Testis (tissue), 3 donors: Measurements from ENCODE around the gene HNRNPA3. TPM values are rescaled to one million over a fixed set of nuclear protein-coding genes. Genes with fewer than 3 reads are reported as not detected.

ENCODE experiments used
- DNase-seq: peaks from one replicate; pipeline ENCODE4 v3.0.0-alpha.2; 2019
- H3K27ac ChIP-seq, 2 donors: fragments of 200-600 bp; sonication (generic); one replicate each; pipeline ENCODE4 v1.5.1; 2019
- H3K27me3 ChIP-seq: fragments of 200-600 bp; sonication (generic); one replicate; pipeline ENCODE4 v1.5.1; 2019
- H3K36me3 ChIP-seq: fragments of 200-600 bp; sonication (generic); one replicate; pipeline ENCODE4 v1.5.1; 2017; ENCODE audit warnings: low read depth; ENCODE audit errors: missing control alignments
- H3K4me1 ChIP-seq: fragments of 200-600 bp; sonication (generic); one replicate; pipeline ENCODE4 v1.5.1; 2019
- H3K4me3 ChIP-seq, 2 donors: fragments of 200-600 bp; sonication (generic); one replicate each; pipeline ENCODE4 v1.5.1; 2017 to 2019
- H3K9me3 ChIP-seq: fragments of 200-600 bp; sonication (generic); one replicate; pipeline ENCODE4 v1.5.1; 2017
- CTCF ChIP-seq, 3 experiments: fragments of 450-650 bp in 2 of 3; fragments of 200-600 bp in 1 of 3; sonication (generic) in 1 of 3; IDR thresholded peaks; one replicate each; pipeline ENCODE4 v1.5.1; 2016 to 2019; ENCODE audit warnings: antibody characterized with exemption in 3 of 3, mild to moderate bottlenecking in 2 of 3, moderate library complexity in 1 of 3
- POLR2A ChIP-seq: fragments of 450-650 bp; IDR thresholded peaks from one replicate; pipeline ENCODE4 v1.6.1; 2017; ENCODE audit warnings: antibody characterized with exemption, mild to moderate bottlenecking, moderate library complexity
- WGBS, 2 donors: methylation state at CpG; one replicate each; pipeline ENCODE4 v1.1.5; 2018; 5-methylcytosine and 5-hydroxymethylcytosine counted together
- intact Hi-C: fragments of 100-400 bp; cut with DNase I; formaldehyde crosslinking; loops from one replicate; pipeline ENCODE4 v1.15.1; 2023; ENCODE audit warnings: low total_unique reads
- polyA plus RNA-seq: library from polyadenylated mRNA; stranded (reverse); fragments of 350-450 nt; fragmentation: Illumina TruSeq; extraction: RNeasy Lipid Tissue Mini Kit (QIAGEN cat#74804); gene quantifications from one replicate; pipeline ENCODE4 v1.2.3, GENCODE V29; 2014; ENCODE audit warnings: low read depth, low replicate concordance; ENCODE audit not compliant: insufficient read depth
- total RNA-seq, 2 donors: library from RNA; depleted of rRNA; stranded (reverse); fragments of >200 nt; gene quantifications; one replicate each; pipeline ENCODE4 v1.2.3, GENCODE V29; 2016

The HNRNPA3 gene
- total and polyA plus RNA-seq, 3 donors from 2014 or later = 81.3 to 284 (median 103) TPM

GRCh38 chr2:177165721-177166711 lies 46.6 kb upstream of the HNRNPA3 start:
- intact Hi-C loops = loop anchor here (10.0 kb wide), 4 partner anchors 99 to 439 kb away; partner anchors contain the start of gene NFE2L2
- Histone ChIP-seq H3K4me3 (peak overlapping the region in 1 of 2 donors; percentile 32), H3K27me3 (no peaks in the 10 kb centered on the region), H3K27ac (peak overlapping the region; percentile 93 to 95), H3K9me3 (no peaks in the 10 kb centered on the region), H3K4me1 (peaks cover 25% of the 10 kb centered on the region), H3K36me3 (no peaks in the 10 kb centered on the region)
- TF ChIP-seq CTCF (IDR thresholded peaks at IDR 0.05) (no peak), POLR2A (no peak)
- WGBS, 2 donors = 19 to 20% methylated on average over 8 of the region's 8 CpGs
- DNase-seq = peak; percentile 50

- no peak for TF ChIP-seq CTCF (IDR thresholded peaks at IDR 0.05)
- no peak for TF ChIP-seq POLR2A
- H3K4me3 ChIP-seq = no peak overlapping the region
- no peaks in the 10 kb centered on the region for H3K27me3 ChIP-seq
- no peaks in the 10 kb centered on the region for H3K36me3 ChIP-seq
- 77 to 81% methylated on average over 7 of the region's 7 CpGs for WGBS, 2 donors
- intact Hi-C loops = loop anchor here (10.0 kb wide), 4 partner anchors 95 to 435 kb away; partner anchors contain the start of gene NFE2L2
- H3K27ac ChIP-seq = peak overlapping the region; percentile 21 to 75
- DNase-seq = no peak
- H3K9me3 ChIP-seq = no peaks in the 10 kb centered on the region
- peaks cover 29% of the 10 kb centered on the region for H3K4me1 ChIP-seq
These were observed 42.6 kb upstream of the HNRNPA3 start for GRCh38 chr2:177169810-177170514.

- Histone ChIP-seq H3K4me3 (no peak overlapping the region), H3K4me1 (peaks cover 17% of the 10 kb centered on the region), H3K27me3 (no peaks in the 10 kb centered on the region), H3K9me3 (no peaks in the 10 kb centered on the region), H3K36me3 (no peaks in the 10 kb centered on the region), H3K27ac (peak overlapping the region; percentile 26 to 56)
- DNase-seq = no peak
- intact Hi-C loops = no loop called here
- TF ChIP-seq POLR2A = no peak
- TF ChIP-seq CTCF (IDR thresholded peaks at IDR 0.05) = no peak
- 66 to 71% methylated on average over 4 of the region's 4 CpGs for WGBS, 2 donors
These were observed 41.2 kb upstream of the HNRNPA3 start for GRCh38 chr2:177171418-177171865.

- no peak for DNase-seq
- H3K27ac ChIP-seq = no peak overlapping the region
- no peaks in the 10 kb centered on the region for H3K9me3 ChIP-seq
- no peaks in the 10 kb centered on the region for H3K36me3 ChIP-seq
- intact Hi-C loops = no loop called here
- no peaks in the 10 kb centered on the region for H3K27me3 ChIP-seq
- H3K4me3 ChIP-seq = no peak overlapping the region
- TF ChIP-seq CTCF (IDR thresholded peaks at IDR 0.05) = no peak
- no peak for TF ChIP-seq POLR2A
- peaks cover 15% of the 10 kb centered on the region for H3K4me1 ChIP-seq
These were observed 40.3 kb upstream of the HNRNPA3 start for GRCh38 chr2:177172034-177172880.
